RKO (cell line): ENCODE data around the gene ZNF665.
"Not testable (repeated sequence)": the region's sequence is repeated elsewhere in the genome, so short reads cannot be mapped to it uniquely, and the experiment has no call there.

Source experiments
- DNase-seq: peaks from one replicate; pipeline ENCODE4 v3.0.0-alpha.2; 2016; ENCODE audit warnings: low spot score

Gene ZNF665

GRCh38 chr19:53157626-53158025, 35.5 kb downstream of the ZNF665 start:
- DNase-seq = no peak

- DNase-seq = no peak
These were observed 36.3 kb downstream of the ZNF665 start for GRCh38 chr19:53156850-53157249.

GRCh38 chr19:53147645-53148044, 45.5 kb downstream of the ZNF665 start:
- no peak for DNase-seq

GRCh38 chr19:53140351-53140750, 52.8 kb downstream of the ZNF665 start:
- DNase-seq = no peak

- no peak for DNase-seq
These were observed 56.7 kb downstream of the ZNF665 start for GRCh38 chr19:53136432-53136831.

- DNase-seq = no peak
These were observed 60.8 kb downstream of the ZNF665 start, which contains the start of gene ZNF415 for GRCh38 chr19:53132141-53132991. ZNF415 (minus strand) TSS chr19:53132910; CDS start chr19:53122676, 10,234 bp downstream.

- no peak for DNase-seq
These were observed 61.4 kb downstream of the ZNF665 start for GRCh38 chr19:53131727-53132126.

GRCh38 chr19:53131085-53131590, 62.0 kb downstream of the ZNF665 start:
- no peak for DNase-seq

- DNase-seq = no peak
These were observed 62.7 kb downstream of the ZNF665 start for GRCh38 chr19:53130506-53130905.

- DNase-seq = not testable (repeated sequence)
These were observed 66.2 kb downstream of the ZNF665 start for GRCh38 chr19:53126733-53127526.

- DNase-seq = no peak
These were observed 69.8 kb downstream of the ZNF665 start for GRCh38 chr19:53123400-53123799.
